Activated naive CD4-positive, alpha-beta T cell (primary cell): Measurements from ENCODE around the gene C12orf43.

Experiments used
- DNase-seq, 4 experiments: peaks; one replicate each; lab custom pipeline; 2025; lab: John Stamatoyannopoulos, UW

The C12orf43 gene

GRCh38 chr12:120999191-121000120 lies 16.8 kb downstream of the C12orf43 start:
- no peak for DNase-seq

- no peak for DNase-seq
These were observed 17.9 kb downstream of the C12orf43 start for GRCh38 chr12:120998435-120998834.

- no peak for DNase-seq
These were observed 18.8 kb downstream of the C12orf43 start for GRCh38 chr12:120997448-120997847.

- no peak for DNase-seq
These were observed 20.0 kb downstream of the C12orf43 start for GRCh38 chr12:120996133-120996746.

GRCh38 chr12:120994589-120995337 lies 21.5 kb downstream of the C12orf43 start:
- DNase-seq, result no peak

GRCh38 chr12:120994059-120994458 lies 22.2 kb downstream of the C12orf43 start:
- DNase-seq, result no peak

- DNase-seq, result no peak
These were observed 22.8 kb downstream of the C12orf43 start for GRCh38 chr12:120993496-120993895.

GRCh38 chr12:120992989-120993388 lies 23.3 kb downstream of the C12orf43 start:
- DNase-seq, result no peak

- DNase-seq, result no peak
These were observed 24.3 kb downstream of the C12orf43 start for GRCh38 chr12:120991965-120992364.

GRCh38 chr12:120990487-120991055 lies 25.7 kb downstream of the C12orf43 start:
- no peak for DNase-seq

GRCh38 chr12:120989687-120990086 lies 26.6 kb downstream of the C12orf43 start:
- DNase-seq, result no peak

GRCh38 chr12:120988658-120989057 lies 27.6 kb downstream of the C12orf43 start:
- DNase-seq, result no peak

GRCh38 chr12:120988234-120988633 lies 28.1 kb downstream of the C12orf43 start:
- no peak for DNase-seq

GRCh38 chr12:120984351-120984898 lies 31.9 kb downstream of the C12orf43 start:
- no peak for DNase-seq

- no peak for DNase-seq
These were observed 32.5 kb downstream of the C12orf43 start for GRCh38 chr12:120983759-120984158.

- no peak for DNase-seq
These were observed 33.6 kb downstream of the C12orf43 start for GRCh38 chr12:120982659-120983058.

GRCh38 chr12:120981407-120981941 lies 34.8 kb downstream of the C12orf43 start:
- DNase-seq, result no peak

- no peak for DNase-seq
These were observed 35.4 kb downstream of the C12orf43 start for GRCh38 chr12:120980800-120981368.

- DNase-seq, result no peak
These were observed 36.2 kb downstream of the C12orf43 start for GRCh38 chr12:120979862-120980696.

GRCh38 chr12:120979220-120979861 lies 36.9 kb downstream of the C12orf43 start:
- no peak for DNase-seq
